Stimulated activated CD4-positive, alpha-beta T cell treated with anti-CD3 and anti-CD28 coated beads, Interleukin-15, amount 100 ng/mL, for 24 hours (primary cell): ENCODE measurements around the gene UTP25.

Experiments
- DNase-seq: peaks from one replicate; pipeline ENCODE4 v3.0.0-alpha.2; 2020

UTP25 gene

GRCh38 chr1:209805875-209806760 lies 21.7 kb upstream of the UTP25 start, which contains the start of gene IRF6:
Gene IRF6, minus strand, starts transcription at chr1:209806142. Its CDS starts 4,729 bp downstream, at chr1:209801413.
- DNase-seq = peak; percentile 73

GRCh38 chr1:209807509-209807908 lies 20.3 kb upstream of the UTP25 start:
- no peak for DNase-seq

GRCh38 chr1:209808059-209808581 lies 19.7 kb upstream of the UTP25 start:
- no peak for DNase-seq

GRCh38 chr1:209809611-209810010 lies 18.2 kb upstream of the UTP25 start:
- no peak for DNase-seq

GRCh38 chr1:209810783-209811182 lies 17.0 kb upstream of the UTP25 start:
- no peak for DNase-seq

GRCh38 chr1:209813902-209814301 lies 13.9 kb upstream of the UTP25 start:
- no peak for DNase-seq

GRCh38 chr1:209815490-209815889 lies 12.3 kb upstream of the UTP25 start:
- DNase-seq = no peak

- no peak for DNase-seq
These were observed 11.8 kb upstream of the UTP25 start for GRCh38 chr1:209815931-209816341.

- DNase-seq = no peak
These were observed 10.8 kb upstream of the UTP25 start for GRCh38 chr1:209816923-209817322.

GRCh38 chr1:209817691-209818090 lies 10.1 kb upstream of the UTP25 start:
- no peak for DNase-seq

GRCh38 chr1:209819058-209819457 lies 8.7 kb upstream of the UTP25 start:
- DNase-seq = no peak

- DNase-seq = no peak
These were observed 6.8 kb upstream of the UTP25 start for GRCh38 chr1:209820986-209821385.

- DNase-seq = no peak
These were observed 5.1 kb upstream of the UTP25 start for GRCh38 chr1:209822706-209823105.

GRCh38 chr1:209823143-209824041 lies 4.4 kb upstream of the UTP25 start:
- DNase-seq = no peak

GRCh38 chr1:209825591-209826434 lies 2.0 kb upstream of the UTP25 start:
- DNase-seq = no peak

GRCh38 chr1:209829716-209830115 lies 1.9 kb downstream of the UTP25 start:
- DNase-seq = no peak

GRCh38 chr1:209830722-209831121 lies 3.0 kb downstream of the UTP25 start:
- DNase-seq = no peak

GRCh38 chr1:209831615-209832014 lies 3.8 kb downstream of the UTP25 start:
- DNase-seq = no peak

GRCh38 chr1:209835782-209836298 lies 8.1 kb downstream of the UTP25 start:
- DNase-seq = peak; percentile 66

- DNase-seq = no peak
These were observed 9.9 kb downstream of the UTP25 start for GRCh38 chr1:209837671-209838070.

- no peak for DNase-seq
These were observed 10.8 kb downstream of the UTP25 start for GRCh38 chr1:209838537-209838936.

- peak; percentile 36 for DNase-seq
These were observed 12.2 kb downstream of the UTP25 start for GRCh38 chr1:209839875-209840546.
